DOHH2 (cell line): ENCODE measurements around the gene HES6.

Experiments
- EZH2phosphoT487 ChIP-seq: fragments of 200-600 bp; sonication (generic); IDR thresholded peaks from 2 replicates; pipeline ENCODE4 v1.6.1; 2017; ENCODE audit warnings: borderline replicate concordance, mild to moderate bottlenecking, antibody characterized with exemption, low read length, moderate library complexity, mixed read lengths
- TF ChIP-seq, protein P1 (sequence below): fragments of 200-600 bp; sonication (generic); IDR thresholded peaks from one replicate; pipeline ENCODE4 v1.5.1; 2014; ENCODE audit warnings: antibody characterized with exemption, mild to moderate bottlenecking, low read depth, low read length; ENCODE audit not compliant: poor library complexity, severe bottlenecking

DNA sequence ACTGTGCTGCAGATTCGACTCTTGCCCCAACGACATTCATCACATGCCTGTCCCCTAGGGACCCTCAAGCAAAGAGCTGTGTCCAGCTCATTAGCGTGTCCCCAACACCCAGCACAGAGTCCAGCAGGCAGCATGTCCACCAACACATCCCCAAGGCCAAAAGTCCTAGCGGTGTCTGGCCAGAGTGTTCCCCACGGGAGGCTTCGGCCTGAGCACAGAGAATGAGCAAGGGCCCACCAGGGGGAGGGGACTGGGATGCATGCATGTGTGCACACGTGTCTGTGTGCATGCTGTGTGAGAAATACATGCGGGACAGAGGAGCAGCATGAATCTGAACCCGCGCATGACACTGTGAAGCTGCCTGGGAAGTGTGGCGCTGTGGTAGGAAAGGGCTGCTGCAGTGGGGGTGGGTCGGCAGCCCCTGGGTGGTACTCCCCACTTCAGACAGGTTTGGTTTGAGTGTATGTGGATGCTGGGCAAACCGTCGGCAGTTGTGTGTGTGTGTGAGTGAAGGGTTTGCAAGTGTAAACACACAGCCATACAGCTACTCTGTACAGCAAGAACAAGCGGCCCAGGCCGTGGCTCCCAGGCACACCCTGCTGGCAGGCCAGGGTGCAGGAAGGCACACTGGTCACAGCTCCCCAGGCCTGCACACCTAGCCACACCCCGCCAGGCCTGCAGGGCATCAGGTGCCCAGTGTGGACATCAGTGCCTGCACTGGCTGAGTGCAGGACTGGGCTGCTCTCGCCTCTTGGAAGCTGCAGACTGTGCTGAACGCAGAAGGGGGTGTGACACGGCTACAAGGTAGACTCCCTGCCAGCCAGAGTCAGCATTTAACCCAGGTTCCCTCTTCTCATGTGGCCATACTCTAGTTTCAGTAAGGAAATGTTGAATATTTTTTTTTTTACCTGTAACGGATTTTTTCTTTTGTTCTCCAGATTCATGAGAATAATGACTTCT is 19.5 kb upstream of the HES6 start:
- TF ChIP-seq, protein P1, sequence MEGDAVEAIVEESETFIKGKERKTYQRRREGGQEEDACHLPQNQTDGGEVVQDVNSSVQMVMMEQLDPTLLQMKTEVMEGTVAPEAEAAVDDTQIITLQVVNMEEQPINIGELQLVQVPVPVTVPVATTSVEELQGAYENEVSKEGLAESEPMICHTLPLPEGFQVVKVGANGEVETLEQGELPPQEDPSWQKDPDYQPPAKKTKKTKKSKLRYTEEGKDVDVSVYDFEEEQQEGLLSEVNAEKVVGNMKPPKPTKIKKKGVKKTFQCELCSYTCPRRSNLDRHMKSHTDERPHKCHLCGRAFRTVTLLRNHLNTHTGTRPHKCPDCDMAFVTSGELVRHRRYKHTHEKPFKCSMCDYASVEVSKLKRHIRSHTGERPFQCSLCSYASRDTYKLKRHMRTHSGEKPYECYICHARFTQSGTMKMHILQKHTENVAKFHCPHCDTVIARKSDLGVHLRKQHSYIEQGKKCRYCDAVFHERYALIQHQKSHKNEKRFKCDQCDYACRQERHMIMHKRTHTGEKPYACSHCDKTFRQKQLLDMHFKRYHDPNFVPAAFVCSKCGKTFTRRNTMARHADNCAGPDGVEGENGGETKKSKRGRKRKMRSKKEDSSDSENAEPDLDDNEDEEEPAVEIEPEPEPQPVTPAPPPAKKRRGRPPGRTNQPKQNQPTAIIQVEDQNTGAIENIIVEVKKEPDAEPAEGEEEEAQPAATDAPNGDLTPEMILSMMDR = no peak
- no peak for TF ChIP-seq EZH2phosphoT487
